Astrocyte of the hippocampus (primary cell): ENCODE data around the gene SRF.

Experiments used
- DNase-seq: peaks from one replicate; pipeline ENCODE4 v3.0.0; 2011; ENCODE audit warnings: low read depth, low spot score

SRF gene

GRCh38 chr6:43216200-43216599 is 45.1 kb downstream of the SRF start:
- no peak for DNase-seq

GRCh38 chr6:43217351-43217750 is 46.3 kb downstream of the SRF start:
- DNase-seq, result no peak

- no peak for DNase-seq
Measured at GRCh38 chr6:43219119-43219518, 48.0 kb downstream of the SRF start.

GRCh38 chr6:43219814-43220213 is 48.7 kb downstream of the SRF start:
- DNase-seq, result no peak

- DNase-seq, result no peak
Measured at GRCh38 chr6:43220439-43220951, 49.4 kb downstream of the SRF start.

- DNase-seq, result peak; percentile 56
Measured at GRCh38 chr6:43221046-43221972, 50.2 kb downstream of the SRF start.

- no peak for DNase-seq
Measured at GRCh38 chr6:43222418-43223059, 51.5 kb downstream of the SRF start.

GRCh38 chr6:43223175-43223574 is 52.1 kb downstream of the SRF start:
- no peak for DNase-seq

- no peak for DNase-seq
Measured at GRCh38 chr6:43226192-43226851, 55.3 kb downstream of the SRF start.

GRCh38 chr6:43228951-43229802 is 58.1 kb downstream of the SRF start, which contains the start of gene DNPH1:
Gene DNPH1 (minus strand): TSS chr6:43229481. CDS start chr6:43229456, 25 bp downstream.
- DNase-seq, result peak; percentile 91

GRCh38 chr6:43229803-43230620 is 58.9 kb downstream of the SRF start:
- no peak for DNase-seq

GRCh38 chr6:43231053-43231452 is 60.0 kb downstream of the SRF start:
- DNase-seq, result no peak
